GM12878 (cell line): ENCODE results near the gene PROSER2. TPM values are rescaled to one million over a fixed set of nuclear protein-coding genes. Genes with fewer than 3 reads are reported as not detected.

ENCODE experiments used
- ATAC-seq: fragments of 200-7000 bp; cut with Tn5 transposase; 3 replicates; pipeline ENCODE4 v1.9.1; 2020; ENCODE audit warnings: mild to moderate bottlenecking, moderate library complexity
- BruUV-seq: library from RNA; stranded (reverse); fragments of 400-500 nt; replicated peaks from 2 replicates; lab custom pipeline; 2021; lab: Mats Ljungman, UMichigan
- CTCF ChIA-PET: fragments of 300-600 bp; sonication (Branson Sonifier 250); formaldehyde crosslinking; extraction: SDS; loops from one replicate; lab custom pipeline; 2021; ENCODE audit warnings: inconsistent platforms; lab: Yijun Ruan, JAX
- POLR2A ChIA-PET: fragments of 350-600 bp; formaldehyde crosslinking; extraction: SDS; loops from one replicate; lab custom pipeline; 2021; ENCODE audit warnings: inconsistent platforms; lab: Charles Lee
- RAD21 ChIA-PET: fragments of 300-600 bp; sonication (Branson Sonifier 250); formaldehyde crosslinking; loops from one replicate; lab custom pipeline; 2023; ENCODE audit warnings: antibody characterized with exemption; ENCODE audit not compliant: unreplicated experiment; lab: Charles Lee
- SMC1A ChIA-PET: fragments of 300-600 bp; sonication (Branson Sonifier 250); formaldehyde crosslinking; loops from one replicate; lab custom pipeline; 2023; ENCODE audit not compliant: unreplicated experiment, uncharacterized antibody; lab: Charles Lee
- DNase-seq: peaks from one replicate; pipeline ENCODE4 v3.0.0-alpha.2; 2011; ENCODE audit warnings: low read depth, low spot score
- FAIRE-seq: peaks from 3 replicates; lab custom pipeline; 2011; peaks lifted over from hg19 to GRCh38; lab: Jason Lieb, UNC
- H2AFZ ChIP-seq: 2 replicates; pipeline ENCODE4 v1.6.0; 2011; ENCODE audit warnings: low read depth, low read length, control low read depth; ENCODE audit not compliant: control insufficient read depth
- H3K27ac ChIP-seq: 2 replicates; pipeline ENCODE4 v1.5.1; 2011; ENCODE audit warnings: control low read depth; ENCODE audit not compliant: control insufficient read depth, insufficient read depth
- H3K27me3 ChIP-seq, 2 experiments: replicated peaks in 1 of 2; 2 replicates each; pipeline versions ENCODE4 v1.6.0 to v1.6.1; 2011; ENCODE audit warnings: low read length in 1 of 2; ENCODE audit not compliant: control insufficient read depth in 2 of 2, insufficient read depth in 2 of 2
- H3K36me3 ChIP-seq, 2 experiments: 2 replicates each; pipeline ENCODE4 v1.5.1; 2011; ENCODE audit warnings: low read length in 1 of 2; ENCODE audit not compliant: control insufficient read depth in 2 of 2, insufficient read depth in 2 of 2
- H3K4me1 ChIP-seq: 2 replicates; pipeline ENCODE4 v1.6.1; 2011; ENCODE audit warnings: mild to moderate bottlenecking, low read length, moderate library complexity, mixed read lengths; ENCODE audit not compliant: control insufficient read depth, insufficient read depth
- H3K4me2 ChIP-seq: 2 replicates; pipeline ENCODE4 v1.6.0; 2011; ENCODE audit warnings: control low read depth; ENCODE audit not compliant: control insufficient read depth, insufficient read depth
- H3K4me3 ChIP-seq: fragments of 200-600 bp; sonication (generic); 2 replicates; pipeline ENCODE4 v1.5.1; 2016
- H3K79me2 ChIP-seq: 2 replicates; pipeline ENCODE4 v1.6.0; 2011; ENCODE audit warnings: low read length; ENCODE audit not compliant: control insufficient read depth, insufficient read depth
- H3K9ac ChIP-seq: 2 replicates; pipeline ENCODE4 v1.8.0; 2011; ENCODE audit warnings: low read length, control low read depth, mixed read lengths; ENCODE audit not compliant: control insufficient read depth, insufficient read depth
- H3K9me3 ChIP-seq: replicated peaks from 3 replicates; pipeline ENCODE4 v1.5.1; 2011; ENCODE audit warnings: mild to moderate bottlenecking, low read length; ENCODE audit not compliant: control insufficient read depth, insufficient read depth
- H4K20me1 ChIP-seq: 2 replicates; pipeline ENCODE4 v1.6.0; 2011; ENCODE audit not compliant: control insufficient read depth, insufficient read depth
- CBX5 ChIP-seq: sonication (generic); IDR thresholded peaks from 2 replicates; pipeline ENCODE4 v1.6.1; 2016; ENCODE audit warnings: low read depth, moderate library complexity, mild to moderate bottlenecking, inconsistent platforms
- CREM ChIP-seq: IDR thresholded peaks from 2 replicates; pipeline ENCODE4 v1.6.1; 2014; ENCODE audit warnings: antibody characterized with exemption, low read depth
- HDGF ChIP-seq: fragments of 450-650 bp; IDR thresholded peaks from 2 replicates; pipeline ENCODE4 v1.6.1; 2016; ENCODE audit warnings: antibody characterized with exemption
- NFYB ChIP-seq: IDR thresholded peaks from 2 replicates; pipeline ENCODE4 v1.6.1; 2011; ENCODE audit warnings: low read depth, mild to moderate bottlenecking, low read length, improper control_type of control experiment, moderate library complexity; ENCODE audit not compliant: insufficient read depth
- NRF1 ChIP-seq: conservative IDR thresholded peaks from 2 replicates; pipeline ENCODE4 v1.6.1; 2011; ENCODE audit warnings: mild to moderate bottlenecking, low read depth, low read length, improper control_type of control experiment
- PML ChIP-seq: IDR thresholded peaks from 2 replicates; pipeline ENCODE4 v1.6.1; 2012; ENCODE audit warnings: low read length, inconsistent platforms
- SMARCA5 ChIP-seq: fragments of 450-650 bp; IDR thresholded peaks from 2 replicates; pipeline ENCODE4 v1.6.1; 2017; ENCODE audit warnings: mild to moderate bottlenecking
- TCF3 ChIP-seq: IDR thresholded peaks from 2 replicates; pipeline ENCODE4 v1.6.1; 2012; ENCODE audit warnings: low read depth, mild to moderate bottlenecking, low read length, borderline replicate concordance; ENCODE audit not compliant: insufficient read depth
- WGBS: methylation state at CpG from one replicate; pipeline ENCODE4 v1.1.6; 2016; ENCODE audit warnings: low lambda C conversion rate; ENCODE audit not compliant: insufficient replicate concordance, insufficient coverage; ENCODE audit errors: missing lambda C conversion rate; 5-methylcytosine and 5-hydroxymethylcytosine counted together
- in situ Hi-C: fragments of 300-500 bp; cut with MboI; formaldehyde crosslinking; loops from 9 replicates; pipeline ENCODE4 v1.14.3; 2018; ENCODE audit warnings: mixed read lengths
- intact Hi-C: fragments of 100-400 bp; cut with micrococcal nuclease; formaldehyde crosslinking; loops from one replicate; pipeline ENCODE4 v1.14.2; 2022; ENCODE audit not compliant: unreplicated experiment
- polyA plus RNA-seq, 11 experiments: library from polyadenylated mRNA; depleted of rRNA in 4 of 11; unstranded in 6 of 11; stranded (reverse) in 5 of 11; fragments of >200 nt; fragmentation: Nextera tagmentation in 4 of 11; fragmentation: Illumina TruSeq in 1 of 11; extraction: Ambion mirVana in 4 of 11; extraction: Trizol in 1 of 11; gene quantifications; 1 replicate in 1 of 11; 2 replicates in 10 of 11; pipeline versions ENCODE4 v1.2.1 to v1.2.3, GENCODE V29; 2011 to 2016; ENCODE audit warnings: inconsistent platforms in 2 of 11, missing spikeins in 2 of 11, low read depth in 1 of 11
- total RNA-seq, 4 experiments: library from RNA; depleted of rRNA in 3 of 4; stranded (reverse); fragments of >200 nt in 3 of 4; fragmentation: Illumina TruSeq in 1 of 4; extraction: Trizol in 1 of 4; gene quantifications; 2 replicates each; pipeline versions ENCODE4 v1.2.1 to v1.2.3, GENCODE V29; 2013 to 2021
- TF ChIP-seq, protein P1 (sequence below): fragments of 450-650 bp; IDR thresholded peaks from 2 replicates; pipeline ENCODE4 v1.6.1; 2016; ENCODE audit warnings: mild to moderate bottlenecking
- TF ChIP-seq, protein P2 (sequence below): fragments of 450-650 bp; formaldehyde crosslinking; IDR thresholded peaks from 2 replicates; pipeline ENCODE4 v1.4.0; 2020; ENCODE audit warnings: mild to moderate bottlenecking, moderate library complexity

PROSER2 gene
- total and polyA plus RNA-seq, 10 of the 15 experiments (the other 5 are each of a cell fraction or from before 2014, with no cell fraction given): 0.04 to 0.25 (median 0.07) TPM; not detected in 6

DNA sequence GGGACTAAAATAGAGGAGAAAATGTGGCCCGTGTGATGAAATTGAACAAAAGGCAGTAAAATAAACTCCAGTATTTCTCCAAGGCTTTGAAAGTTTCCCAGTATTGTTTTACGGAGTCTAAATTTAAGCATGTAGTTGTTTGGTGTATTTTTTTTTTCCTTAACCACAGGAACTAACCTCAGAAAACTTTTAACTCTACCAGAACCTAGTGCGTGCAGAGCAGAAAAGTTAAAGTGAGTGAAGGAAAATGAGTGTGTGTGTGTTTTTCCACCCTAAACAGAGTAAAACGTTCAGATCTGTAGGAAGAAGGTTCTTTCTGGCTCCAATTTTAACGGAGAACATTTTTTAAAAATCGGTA lies 812 bp downstream of the PROSER2 start:
- no peak for FAIRE-seq
- H3K4me2 ChIP-seq: no peak overlapping the region
- H3K79me2 ChIP-seq: no peaks in the 10 kb centered on the region
- DNase-seq: no peak
- BruUV-seq: no TSS peak
- ATAC-seq: no peak
- ChIA-PET CTCF (no interaction called here), POLR2A (no interaction called here), RAD21 (no interaction called here), SMC1A (no interaction called here)
- peaks cover 5 to 6% of the 10 kb centered on the region in 2 experiments; a peak in 3 of 4 replicates for H3K27me3 ChIP-seq
- TF ChIP-seq, protein P1, sequence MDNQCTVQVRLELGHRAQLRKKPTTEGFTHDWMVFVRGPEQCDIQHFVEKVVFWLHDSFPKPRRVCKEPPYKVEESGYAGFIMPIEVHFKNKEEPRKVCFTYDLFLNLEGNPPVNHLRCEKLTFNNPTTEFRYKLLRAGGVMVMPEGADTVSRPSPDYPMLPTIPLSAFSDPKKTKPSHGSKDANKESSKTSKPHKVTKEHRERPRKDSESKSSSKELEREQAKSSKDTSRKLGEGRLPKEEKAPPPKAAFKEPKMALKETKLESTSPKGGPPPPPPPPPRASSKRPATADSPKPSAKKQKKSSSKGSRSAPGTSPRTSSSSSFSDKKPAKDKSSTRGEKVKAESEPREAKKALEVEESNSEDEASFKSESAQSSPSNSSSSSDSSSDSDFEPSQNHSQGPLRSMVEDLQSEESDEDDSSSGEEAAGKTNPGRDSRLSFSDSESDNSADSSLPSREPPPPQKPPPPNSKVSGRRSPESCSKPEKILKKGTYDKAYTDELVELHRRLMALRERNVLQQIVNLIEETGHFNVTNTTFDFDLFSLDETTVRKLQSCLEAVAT: no peak
- TF ChIP-seq NRF1: no peak
- TF ChIP-seq CREM: no peak
- H4K20me1 ChIP-seq: no peaks in the 10 kb centered on the region
- no peak overlapping the region for H3K9ac ChIP-seq
- 21% methylated on average over 6 of the region's 6 CpGs for WGBS
- no peaks in the 10 kb centered on the region for H3K9me3 ChIP-seq
- intact Hi-C loops: no loop called here
- in situ Hi-C loops: no loop called here
- no peak overlapping the region for H3K27ac ChIP-seq
- no peak overlapping the region for H2AFZ ChIP-seq
- H3K36me3 ChIP-seq: no peaks in the 10 kb centered on the region
- no peak overlapping the region for H3K4me3 ChIP-seq
- H3K4me1 ChIP-seq: no peaks in the 10 kb centered on the region

DNA sequence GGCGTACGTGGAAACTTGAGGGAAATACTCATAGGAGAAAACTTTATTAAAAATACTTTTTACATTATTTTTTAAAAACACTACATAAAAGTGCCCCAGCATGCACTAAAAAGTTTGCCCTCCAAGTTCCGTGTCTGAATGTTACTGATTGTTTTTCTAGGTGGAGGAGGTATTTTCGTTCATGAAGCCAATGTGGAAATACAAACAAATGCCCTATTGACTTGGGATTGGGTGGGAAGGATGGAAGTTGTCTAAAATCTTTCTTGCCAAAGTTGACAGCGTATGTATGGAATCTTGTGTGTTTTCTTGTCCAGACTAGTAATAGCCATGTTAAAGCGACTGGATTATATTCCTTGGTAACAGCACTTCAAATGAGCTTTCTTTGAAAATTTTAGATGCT lies 1.2 kb downstream of the PROSER2 start:
- FAIRE-seq (no peak), DNase-seq (no peak), ATAC-seq (no peak)
- SMC1A ChIA-PET: no interaction called here
- no peak overlapping the region for H3K27ac ChIP-seq
- no TSS peak for BruUV-seq
- H3K4me2 ChIP-seq: no peak overlapping the region
- no peak overlapping the region for H2AFZ ChIP-seq
- in situ Hi-C loops (no loop called here), intact Hi-C loops (no loop called here)
- RAD21 ChIA-PET: no interaction called here
- no peaks in the 10 kb centered on the region for H3K4me1 ChIP-seq
- H3K9ac ChIP-seq: no peak overlapping the region
- WGBS: 74% methylated on average over 6 of the region's 6 CpGs
- no peaks in the 10 kb centered on the region for H3K36me3 ChIP-seq
- CTCF ChIA-PET: interaction anchor here (1.0 to 1.2 kb wide), 2 partner anchors 15 to 26 kb away, joined by 3 read pairs; no protein-coding TSS in a partner anchor
- POLR2A ChIA-PET: no interaction called here
- H3K9me3 ChIP-seq: no peaks in the 10 kb centered on the region
- peaks cover 5 to 6% of the 10 kb centered on the region in 2 experiments; a peak in 3 of 4 replicates for H3K27me3 ChIP-seq
- no peaks in the 10 kb centered on the region for H3K79me2 ChIP-seq
- TF ChIP-seq, protein P2, sequence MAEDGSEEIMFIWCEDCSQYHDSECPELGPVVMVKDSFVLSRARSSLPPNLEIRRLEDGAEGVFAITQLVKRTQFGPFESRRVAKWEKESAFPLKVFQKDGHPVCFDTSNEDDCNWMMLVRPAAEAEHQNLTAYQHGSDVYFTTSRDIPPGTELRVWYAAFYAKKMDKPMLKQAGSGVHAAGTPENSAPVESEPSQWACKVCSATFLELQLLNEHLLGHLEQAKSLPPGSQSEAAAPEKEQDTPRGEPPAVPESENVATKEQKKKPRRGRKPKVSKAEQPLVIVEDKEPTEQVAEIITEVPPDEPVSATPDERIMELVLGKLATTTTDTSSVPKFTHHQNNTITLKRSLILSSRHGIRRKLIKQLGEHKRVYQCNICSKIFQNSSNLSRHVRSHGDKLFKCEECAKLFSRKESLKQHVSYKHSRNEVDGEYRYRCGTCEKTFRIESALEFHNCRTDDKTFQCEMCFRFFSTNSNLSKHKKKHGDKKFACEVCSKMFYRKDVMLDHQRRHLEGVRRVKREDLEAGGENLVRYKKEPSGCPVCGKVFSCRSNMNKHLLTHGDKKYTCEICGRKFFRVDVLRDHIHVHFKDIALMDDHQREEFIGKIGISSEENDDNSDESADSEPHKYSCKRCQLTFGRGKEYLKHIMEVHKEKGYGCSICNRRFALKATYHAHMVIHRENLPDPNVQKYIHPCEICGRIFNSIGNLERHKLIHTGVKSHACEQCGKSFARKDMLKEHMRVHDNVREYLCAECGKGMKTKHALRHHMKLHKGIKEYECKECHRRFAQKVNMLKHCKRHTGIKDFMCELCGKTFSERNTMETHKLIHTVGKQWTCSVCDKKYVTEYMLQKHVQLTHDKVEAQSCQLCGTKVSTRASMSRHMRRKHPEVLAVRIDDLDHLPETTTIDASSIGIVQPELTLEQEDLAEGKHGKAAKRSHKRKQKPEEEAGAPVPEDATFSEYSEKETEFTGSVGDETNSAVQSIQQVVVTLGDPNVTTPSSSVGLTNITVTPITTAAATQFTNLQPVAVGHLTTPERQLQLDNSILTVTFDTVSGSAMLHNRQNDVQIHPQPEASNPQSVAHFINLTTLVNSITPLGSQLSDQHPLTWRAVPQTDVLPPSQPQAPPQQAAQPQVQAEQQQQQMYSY: no peak
- TF ChIP-seq HDGF (no peak), SMARCA5 (no peak), TCF3 (no peak), NFYB (no peak), CBX5 (no peak), PML (no peak)
- H4K20me1 ChIP-seq: no peaks in the 10 kb centered on the region
- no peak overlapping the region for H3K4me3 ChIP-seq
